Measurements from ENCODE around the gene CISD3. TPM values are rescaled to one million over a fixed set of nuclear protein-coding genes. Genes with fewer than 3 reads are reported as not detected.

The CISD3 gene
- total and polyA plus RNA-seq, 2 of the 4 experiments (the other 2 are of a cell fraction): 1.3 to 14.1 TPM

GRCh38 chr17:38773258-38773657 lies 43.1 kb downstream of the CISD3 start:
- Histone ChIP-seq H2AK5ac (ENCODE audit: low read depth, low read length) (no peak overlapping the region), H2AK9ac (replicated peaks; ENCODE audit: low read depth, low read length, poor library complexity) (no peak overlapping the region), H4K91ac (ENCODE audit: insufficient read depth, low read depth, low read length) (no peak overlapping the region), H3K4me1 (ENCODE audit: control insufficient read depth, insufficient read depth, low read length) (no peaks in the 10 kb centered on the region; the same call in 1 of the 2 replicates), H2BK120ac (ENCODE audit: low read depth, low read length) (no peak overlapping the region), H3K4ac (ENCODE audit: low read depth, low read length) (no peak overlapping the region), H3K23ac (ENCODE audit: low read depth, low read length) (no peak overlapping the region), H2BK15ac (ENCODE audit: low read depth, low read length) (no peak overlapping the region), H3K14ac (replicated peaks; ENCODE audit: low read depth, low read length) (no peak overlapping the region), H2BK5ac (ENCODE audit: low read depth, low read length, poor library complexity, severe bottlenecking) (no peak overlapping the region), H2AFZ (replicated peaks; ENCODE audit: low read length, poor library complexity) (no peak overlapping the region), H3K4me3 (ENCODE audit: insufficient read depth, low read depth, low read length) (no peak overlapping the region), H3K56ac (ENCODE audit: extremely low read depth, insufficient read depth, low read length) (no peak overlapping the region), H3K79me1 (ENCODE audit: low read depth in 1 of 2, low read length in 2 of 2) (peaks cover 9 to 22% of the 10 kb centered on the region in 2 experiments; a peak in 3 of 4 replicates), H3K9ac (ENCODE audit: low read depth, low read length) (no peak overlapping the region), H2BK20ac (ENCODE audit: low read depth, low read length) (no peak overlapping the region), H3K9me1 (ENCODE audit: insufficient read depth, low read length) (0 out of 2 replicates have a peak, but pooled peaks cover 4% of the 10 kb centered on the region), H3K27me3 (ENCODE audit: control insufficient read depth, insufficient read depth, low read length) (no peaks in the 10 kb centered on the region), H3K9me3 (ENCODE audit: control insufficient read depth, insufficient read depth, low read length) (no peaks in the 10 kb centered on the region), H3K27ac (ENCODE audit: insufficient read depth, low read length) (no peak overlapping the region), H4K5ac (ENCODE audit: low read depth, low read length) (no peak overlapping the region), H3K36me3 (ENCODE audit: control insufficient read depth, insufficient read depth, low read length) (peaks cover 70% of the 10 kb centered on the region), H3K18ac (ENCODE audit: low read depth, low read length) (no peak overlapping the region), H4K20me1 (ENCODE audit: insufficient read depth, low read length) (peaks cover 3% of the 10 kb centered on the region), H3K4me2 (ENCODE audit: low read depth, low read length) (no peak overlapping the region), H4K8ac (ENCODE audit: low read depth in 2 of 2, low read length in 2 of 2) (no peak overlapping the region)
- ChIA-PET CTCF (no interaction called here), POLR2A (ENCODE audit: unreplicated experiment) (no interaction called here)
- dilution Hi-C loops (cut with HindIII; ENCODE audit: low sequenced_read_pairs, unreplicated experiment) (no loop called here), in situ Hi-C loops (cut with MboI; ENCODE audit: low sequenced_read_pairs) (no loop called here), intact Hi-C loops (cut with micrococcal nuclease) (no loop called here)
- TF ChIP-seq MXI1 (IDR thresholded peaks at IDR 0.05; ENCODE audit: borderline replicate concordance, low read depth, low read length) (no peak), SMC3 (IDR thresholded peaks at IDR 0.05; ENCODE audit: low read depth, low read length) (no peak), CEBPB (IDR thresholded peaks at IDR 0.05; ENCODE audit: low read depth, low read length) (no peak), MAZ (IDR thresholded peaks at IDR 0.05; ENCODE audit: borderline replicate concordance, low read depth, low read length) (no peak), CTCF (conservative IDR thresholded peaks at IDR 0.05; ENCODE audit: low read depth, low read length) (no peak), USF2 (IDR thresholded peaks at IDR 0.05; ENCODE audit: low read depth, low read length) (no peak)
- no peak for ATAC-seq (ENCODE audit: low read depth)
- no TSS peak for BruUV-seq (replicated peaks)
- no peak for DNase-seq
